ENCODE measurements around the gene RAI14.

Gene RAI14

GRCh38 chr5:34686762-34687268 is 30.7 kb downstream of the RAI14 start:
- Histone ChIP-seq H2AFZ (ENCODE audit: low read depth, low read length) (no peak overlapping the region), H4K91ac (ENCODE audit: low read length) (no peak overlapping the region), H3K4me3 (ENCODE audit: insufficient read depth in 1 of 2, low read depth in 1 of 2, low read length in 2 of 2) (peak overlapping the region in 1 of 2 experiments; percentile 3), H3K18ac (ENCODE audit: low read depth in 1 of 2, low read length in 2 of 2) (peak overlapping the region in 1 of 2 experiments; percentile 74), H2AK5ac (ENCODE audit: low read length, severe bottlenecking) (no peak overlapping the region), H3K14ac (ENCODE audit: low read length in 2 of 2) (no peak overlapping the region), H3K27ac (ENCODE audit: low read length, poor library complexity, severe bottlenecking) (peak overlapping the region; percentile 96), H2BK5ac (ENCODE audit: low read depth, low read length, poor library complexity, severe bottlenecking) (no peak overlapping the region), H3K79me1 (replicated peaks; ENCODE audit: low read length, poor library complexity, severe bottlenecking) (peaks cover 2% of the 10 kb centered on the region), H3K27me3 (ENCODE audit: control insufficient read depth in 1 of 2, insufficient read depth in 1 of 2, low read length in 2 of 2) (no peaks in the 10 kb centered on the region), H3K23ac (ENCODE audit: low read length in 2 of 2) (no peak overlapping the region), H2BK120ac (ENCODE audit: low read depth, low read length) (no peak overlapping the region), H3K4me2 (ENCODE audit: low read length, poor library complexity, severe bottlenecking) (no peak overlapping the region), H3K4me1 (ENCODE audit: control insufficient read depth, insufficient read depth, low read depth, low read length) (peaks cover 16% of the 10 kb centered on the region), H3K36me3 (ENCODE audit: control insufficient read depth in 1 of 2, insufficient read depth in 2 of 2, low read depth in 1 of 2, low read length in 2 of 2) (peaks cover 13 to 50% of the 10 kb centered on the region in 2 experiments), H2BK12ac (ENCODE audit: low read length in 2 of 2) (no peak overlapping the region), H3K9ac (ENCODE audit: low read length) (peak overlapping the region; percentile 58), H4K8ac (ENCODE audit: low read length) (no peak overlapping the region), H3K9me3 (ENCODE audit: control insufficient read depth, low read length) (no peaks in the 10 kb centered on the region), H2BK15ac (ENCODE audit: low read depth, poor library complexity, severe bottlenecking) (no peak overlapping the region), H3K4ac (ENCODE audit: low read depth in 1 of 2, low read length in 2 of 2) (no peak overlapping the region)
- peak; percentile 98 for DNase-seq
- WGBS, result 1% methylated on average over 5 of the region's 7 CpGs

DNA sequence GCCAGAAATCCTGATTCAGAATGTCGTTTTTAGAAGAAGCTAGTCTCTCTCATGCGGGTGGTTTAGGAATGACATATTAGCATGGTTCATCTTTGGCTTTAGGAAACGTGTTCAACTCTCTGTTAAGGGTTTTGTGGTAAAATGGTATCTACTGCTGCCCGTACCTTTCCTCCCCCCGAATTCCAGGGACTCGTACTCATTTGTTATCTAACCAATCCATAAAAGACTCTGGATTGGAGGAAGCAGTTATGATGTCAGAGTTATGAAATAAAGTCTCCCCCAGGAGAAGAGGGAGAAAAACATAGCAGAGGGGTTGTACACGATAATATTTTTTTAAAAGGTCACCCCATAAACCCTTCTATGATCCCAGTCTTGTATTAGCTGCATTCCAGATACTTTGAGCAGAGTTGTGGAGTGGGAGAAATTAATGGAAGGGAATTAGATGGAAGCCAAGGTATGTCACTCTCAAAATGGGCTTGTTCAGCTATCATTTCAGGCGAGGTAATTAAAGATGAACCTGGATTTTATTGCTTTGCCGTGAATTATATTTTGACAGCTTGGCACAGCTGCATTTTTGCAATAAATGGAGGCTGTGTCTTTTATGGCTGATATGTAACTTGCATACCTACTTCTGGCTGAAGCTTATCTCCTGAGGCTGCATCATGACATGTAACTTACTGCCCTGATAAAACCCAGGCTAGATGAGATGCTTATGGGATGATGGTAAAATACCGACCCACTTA is 31.3 kb downstream of the RAI14 start:
- Histone ChIP-seq H2BK15ac (ENCODE audit: low read depth, poor library complexity, severe bottlenecking) (no peak overlapping the region), H3K9ac (ENCODE audit: low read length) (peak overlapping the region; percentile 58), H3K36me3 (ENCODE audit: control insufficient read depth in 1 of 2, insufficient read depth in 2 of 2, low read depth in 1 of 2, low read length in 2 of 2) (peaks cover 14 to 50% of the 10 kb centered on the region in 2 experiments), H3K18ac (ENCODE audit: low read depth in 1 of 2, low read length in 2 of 2) (no peak overlapping the region), H3K27ac (ENCODE audit: low read length, poor library complexity, severe bottlenecking) (peak overlapping the region; percentile 95), H3K27me3 (ENCODE audit: control insufficient read depth in 1 of 2, insufficient read depth in 1 of 2, low read length in 2 of 2) (no peaks in the 10 kb centered on the region), H2AK5ac (ENCODE audit: low read length, severe bottlenecking) (peak overlapping the region; percentile 23), H4K8ac (ENCODE audit: low read length) (no peak overlapping the region), H3K9me3 (ENCODE audit: control insufficient read depth, low read length) (no peaks in the 10 kb centered on the region), H2BK5ac (ENCODE audit: low read depth, low read length, poor library complexity, severe bottlenecking) (peak overlapping the region; percentile 15), H2AFZ (ENCODE audit: low read depth, low read length) (no peak overlapping the region), H3K4me1 (ENCODE audit: control insufficient read depth, insufficient read depth, low read depth, low read length) (peaks cover 16% of the 10 kb centered on the region), H3K4me3 (ENCODE audit: insufficient read depth in 1 of 2, low read depth in 1 of 2, low read length in 2 of 2) (peak overlapping the region in 1 of 2 experiments; percentile 3), H3K79me1 (replicated peaks; ENCODE audit: low read length, poor library complexity, severe bottlenecking) (peaks cover 2% of the 10 kb centered on the region), H4K91ac (ENCODE audit: low read length) (no peak overlapping the region), H3K14ac (ENCODE audit: low read length in 2 of 2) (no peak overlapping the region), H3K23ac (ENCODE audit: low read length in 2 of 2) (no peak overlapping the region), H2BK12ac (ENCODE audit: low read length in 2 of 2) (no peak overlapping the region), H3K4ac (ENCODE audit: low read depth in 1 of 2, low read length in 2 of 2) (no peak overlapping the region), H3K4me2 (ENCODE audit: low read length, poor library complexity, severe bottlenecking) (no peak overlapping the region), H2BK120ac (ENCODE audit: low read depth, low read length) (no peak overlapping the region)
- WGBS, result 34% methylated on average over 4 of the region's 10 CpGs
- DNase-seq, result peak; percentile 67

DNA sequence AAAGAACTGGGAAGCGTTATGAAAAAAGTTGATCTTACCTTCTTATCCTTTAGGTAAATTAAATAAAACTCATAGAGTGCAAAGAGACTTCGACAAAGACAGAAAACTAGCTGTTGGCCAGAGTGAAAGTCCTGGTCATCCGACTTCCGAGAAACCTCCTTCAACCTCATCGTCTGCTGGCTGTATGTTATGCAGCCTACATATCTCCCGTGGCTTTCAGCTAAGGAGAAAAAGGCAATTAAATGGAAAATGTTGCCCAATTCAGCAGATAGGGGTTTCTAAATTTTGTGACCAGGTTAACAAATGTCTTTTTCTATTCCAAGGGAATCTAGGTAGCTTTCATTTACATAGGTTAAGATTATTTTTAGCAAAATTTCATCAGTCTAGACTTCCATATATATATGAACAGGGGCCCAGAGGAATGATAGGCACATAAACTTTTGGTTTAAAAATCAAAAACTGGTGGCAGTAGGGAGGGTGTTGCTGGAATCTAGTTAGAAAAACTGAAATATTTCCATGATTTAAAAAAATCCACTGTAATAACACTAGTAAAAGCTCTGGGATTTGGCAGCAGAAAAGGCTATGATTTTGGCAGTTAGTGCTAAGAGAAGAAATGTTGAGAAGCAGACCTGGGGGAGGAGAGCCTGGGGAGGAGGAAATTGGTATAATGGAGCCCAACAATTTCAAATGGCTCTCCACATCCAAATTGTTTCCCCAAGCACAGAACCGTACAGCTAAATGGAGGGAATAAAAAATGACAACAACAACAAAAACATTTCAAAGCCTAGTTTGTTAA is 32.1 kb downstream of the RAI14 start:
- no peak overlapping the region for H3K18ac ChIP-seq (ENCODE audit: low read depth in 1 of 2, low read length in 2 of 2)
- H3K4me2 ChIP-seq (ENCODE audit: low read length, poor library complexity, severe bottlenecking), result no peak overlapping the region
- H3K4ac ChIP-seq (ENCODE audit: low read depth in 1 of 2, low read length in 2 of 2), result no peak overlapping the region
- H2AFZ ChIP-seq (ENCODE audit: low read depth, low read length), result no peak overlapping the region
- H3K9ac ChIP-seq (ENCODE audit: low read length), result peak overlapping the region; percentile 58
- peak overlapping the region; percentile 95 for H3K27ac ChIP-seq (ENCODE audit: low read length, poor library complexity, severe bottlenecking)
- no peak overlapping the region for H2BK120ac ChIP-seq (ENCODE audit: low read depth, low read length)
- H3K14ac ChIP-seq (ENCODE audit: low read length in 2 of 2), result no peak overlapping the region
- H3K9me3 ChIP-seq (ENCODE audit: control insufficient read depth, low read length), result no peaks in the 10 kb centered on the region
- no peak overlapping the region for H4K8ac ChIP-seq (ENCODE audit: low read length)
- no peak overlapping the region for H3K4me3 ChIP-seq (ENCODE audit: insufficient read depth in 1 of 2, low read depth in 1 of 2, low read length in 2 of 2)
- peak overlapping the region; percentile 75 for H2AK5ac ChIP-seq (ENCODE audit: low read length, severe bottlenecking)
- H3K79me1 ChIP-seq (replicated peaks; ENCODE audit: low read length, poor library complexity, severe bottlenecking), result peaks cover 2% of the 10 kb centered on the region
- H2BK5ac ChIP-seq (ENCODE audit: low read depth, low read length, poor library complexity, severe bottlenecking), result no peak overlapping the region
- H3K36me3 ChIP-seq (ENCODE audit: control insufficient read depth in 1 of 2, insufficient read depth in 2 of 2, low read depth in 1 of 2, low read length in 2 of 2), result peaks cover 21 to 57% of the 10 kb centered on the region in 2 experiments
- no peak for DNase-seq
- H3K27me3 ChIP-seq (ENCODE audit: control insufficient read depth in 1 of 2, insufficient read depth in 1 of 2, low read length in 2 of 2), result no peaks in the 10 kb centered on the region
- H2BK12ac ChIP-seq (ENCODE audit: low read length in 2 of 2), result no peak overlapping the region
- peaks cover 18% of the 10 kb centered on the region for H3K4me1 ChIP-seq (ENCODE audit: control insufficient read depth, insufficient read depth, low read depth, low read length)
- H4K91ac ChIP-seq (ENCODE audit: low read length), result no peak overlapping the region
- 96% methylated on average over 6 of the region's 7 CpGs for WGBS
- H2BK15ac ChIP-seq (ENCODE audit: low read depth, poor library complexity, severe bottlenecking), result no peak overlapping the region
- H3K23ac ChIP-seq (ENCODE audit: low read length in 2 of 2), result no peak overlapping the region

DNA sequence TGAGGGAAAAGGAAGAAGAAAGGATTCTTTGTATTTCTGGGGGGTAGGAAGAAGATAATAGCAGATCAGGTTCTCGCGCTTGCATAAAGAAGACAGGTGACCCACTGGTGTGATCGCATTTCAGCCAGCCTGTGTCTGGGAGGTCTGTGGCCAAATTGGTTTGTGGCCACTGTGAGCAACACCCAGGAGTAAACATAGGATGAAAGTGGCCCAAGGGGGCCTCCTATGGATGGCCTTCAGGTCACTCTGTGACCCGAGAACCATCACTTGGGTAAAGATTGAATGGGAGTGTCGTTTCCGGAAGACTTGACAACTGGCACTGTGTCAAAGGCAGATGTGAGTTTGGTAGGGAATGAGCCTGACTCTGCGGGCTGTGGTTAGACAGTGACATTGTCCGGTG is 34.2 kb downstream of the RAI14 start:
- H3K4ac ChIP-seq (ENCODE audit: low read depth in 1 of 2, low read length in 2 of 2), result no peak overlapping the region
- no peak for DNase-seq
- H3K4me1 ChIP-seq (ENCODE audit: control insufficient read depth, insufficient read depth, low read depth, low read length), result peaks cover 16% of the 10 kb centered on the region
- no peak overlapping the region for H3K14ac ChIP-seq (ENCODE audit: low read length in 2 of 2)
- no peak overlapping the region for H3K18ac ChIP-seq (ENCODE audit: low read depth in 1 of 2, low read length in 2 of 2)
- H2AK5ac ChIP-seq (ENCODE audit: low read length, severe bottlenecking), result peak overlapping the region; percentile 96
- no peak overlapping the region for H4K8ac ChIP-seq (ENCODE audit: low read length)
- H3K36me3 ChIP-seq (ENCODE audit: control insufficient read depth in 1 of 2, insufficient read depth in 2 of 2, low read depth in 1 of 2, low read length in 2 of 2), result peaks cover 27 to 59% of the 10 kb centered on the region in 2 experiments
- no peak overlapping the region for H2AFZ ChIP-seq (ENCODE audit: low read depth, low read length)
- no peak overlapping the region for H3K23ac ChIP-seq (ENCODE audit: low read length in 2 of 2)
- H3K4me3 ChIP-seq (ENCODE audit: insufficient read depth in 1 of 2, low read depth in 1 of 2, low read length in 2 of 2), result no peak overlapping the region
- H3K79me1 ChIP-seq (replicated peaks; ENCODE audit: low read length, poor library complexity, severe bottlenecking), result peaks cover 2% of the 10 kb centered on the region
- WGBS, result 72% methylated on average over 8 of the region's 8 CpGs
- no peaks in the 10 kb centered on the region for H3K9me3 ChIP-seq (ENCODE audit: control insufficient read depth, low read length)
- H3K9ac ChIP-seq (ENCODE audit: low read length), result no peak overlapping the region
- H4K91ac ChIP-seq (ENCODE audit: low read length), result no peak overlapping the region
- H2BK5ac ChIP-seq (ENCODE audit: low read depth, low read length, poor library complexity, severe bottlenecking), result no peak overlapping the region
- no peak overlapping the region for H2BK120ac ChIP-seq (ENCODE audit: low read depth, low read length)
- no peak overlapping the region for H2BK12ac ChIP-seq (ENCODE audit: low read length in 2 of 2)
- no peak overlapping the region for H2BK15ac ChIP-seq (ENCODE audit: low read depth, poor library complexity, severe bottlenecking)
- H3K27me3 ChIP-seq (ENCODE audit: control insufficient read depth in 1 of 2, insufficient read depth in 1 of 2, low read length in 2 of 2), result no peaks in the 10 kb centered on the region
- no peak overlapping the region for H3K4me2 ChIP-seq (ENCODE audit: low read length, poor library complexity, severe bottlenecking)
- H3K27ac ChIP-seq (ENCODE audit: low read length, poor library complexity, severe bottlenecking), result no peak overlapping the region
